Esophagus (tissue), 2 donors: ENCODE data around the gene EXOC2. TPM values are rescaled to one million over a fixed set of nuclear protein-coding genes. Genes with fewer than 3 reads are reported as not detected.

ENCODE experiments used
- H3K27ac ChIP-seq, 2 donors: one replicate each; pipeline ENCODE4 v1.5.1; 2013; ENCODE audit warnings: low read depth in 2 of 2, mild to moderate bottlenecking in 2 of 2, inconsistent platforms in 1 of 2, low read length in 1 of 2, moderate library complexity in 1 of 2
- H3K27me3 ChIP-seq, 2 donors: one replicate each; pipeline ENCODE4 v1.6.1; 2013; ENCODE audit warnings: low read length in 2 of 2, control low read depth in 1 of 2, mild to moderate bottlenecking in 1 of 2; ENCODE audit not compliant: insufficient read depth in 2 of 2, control insufficient read depth in 1 of 2
- H3K36me3 ChIP-seq, 2 donors: one replicate each; pipeline ENCODE4 v1.6.1; 2013; ENCODE audit warnings: low read length in 1 of 2; ENCODE audit not compliant: control insufficient read depth in 2 of 2, insufficient read depth in 2 of 2
- H3K4me1 ChIP-seq, 2 donors: one replicate each; pipeline ENCODE4 v1.6.1; 2013; ENCODE audit warnings: low read length in 1 of 2; ENCODE audit not compliant: control insufficient read depth in 2 of 2, insufficient read depth in 2 of 2
- H3K4me3 ChIP-seq, 2 donors: one replicate each; pipeline ENCODE4 v1.5.1; 2013; ENCODE audit warnings: low read length in 2 of 2, mild to moderate bottlenecking in 2 of 2, low read depth in 1 of 2, moderate library complexity in 1 of 2
- H3K9me3 ChIP-seq, 2 donors: one replicate each; pipeline ENCODE4 v1.6.1; 2013; ENCODE audit warnings: mild to moderate bottlenecking in 2 of 2, low read depth in 1 of 2, low read length in 1 of 2, moderate library complexity in 1 of 2; ENCODE audit not compliant: control insufficient read depth in 2 of 2, insufficient read depth in 1 of 2
- WGBS, 2 donors: extraction: QIAGEN DNeasy Blood & Tissue Kit; methylation state at CpG; one replicate each; pipeline ENCODE4 v1.1.7; 2013; 5-methylcytosine and 5-hydroxymethylcytosine counted together
- polyA plus RNA-seq, 2 donors: library from polyadenylated mRNA; stranded (reverse); fragments of 200-250 nt; gene quantifications; one replicate each; pipeline ENCODE4 v1.2.3, GENCODE V29; 2013
- donor health status: healthy with polysubstance abuse.
- donor health status: Bipolar disorder and iron deficiency.

EXOC2 gene
- polyA plus RNA-seq, 2 donors, result 5.0 to 9.5 TPM

- H3K36me3 ChIP-seq, result peaks cover 0 to 5% of the 10 kb centered on the region in 2 donors
- H3K4me3 ChIP-seq, result no peak overlapping the region
- H3K27me3 ChIP-seq, result no peaks in the 10 kb centered on the region
- H3K27ac ChIP-seq, result no peak overlapping the region
- 86 to 89% methylated on average over 10 of the region's 10 CpGs for WGBS, 2 donors
- H3K4me1 ChIP-seq, result no peaks in the 10 kb centered on the region
- no peaks in the 10 kb centered on the region for H3K9me3 ChIP-seq
Observed at GRCh38 chr6:505374-505773, 187.6 kb downstream of the EXOC2 start.

GRCh38 chr6:504446-504980 lies 188.4 kb downstream of the EXOC2 start:
- no peaks in the 10 kb centered on the region for H3K27me3 ChIP-seq
- WGBS, 2 donors, result 90 to 92% methylated on average over 8 of the region's 8 CpGs
- H3K9me3 ChIP-seq, result no peaks in the 10 kb centered on the region
- peaks cover 0 to 5% of the 10 kb centered on the region in 2 donors for H3K36me3 ChIP-seq
- no peak overlapping the region for H3K27ac ChIP-seq
- no peak overlapping the region for H3K4me3 ChIP-seq
- no peaks in the 10 kb centered on the region for H3K4me1 ChIP-seq

DNA sequence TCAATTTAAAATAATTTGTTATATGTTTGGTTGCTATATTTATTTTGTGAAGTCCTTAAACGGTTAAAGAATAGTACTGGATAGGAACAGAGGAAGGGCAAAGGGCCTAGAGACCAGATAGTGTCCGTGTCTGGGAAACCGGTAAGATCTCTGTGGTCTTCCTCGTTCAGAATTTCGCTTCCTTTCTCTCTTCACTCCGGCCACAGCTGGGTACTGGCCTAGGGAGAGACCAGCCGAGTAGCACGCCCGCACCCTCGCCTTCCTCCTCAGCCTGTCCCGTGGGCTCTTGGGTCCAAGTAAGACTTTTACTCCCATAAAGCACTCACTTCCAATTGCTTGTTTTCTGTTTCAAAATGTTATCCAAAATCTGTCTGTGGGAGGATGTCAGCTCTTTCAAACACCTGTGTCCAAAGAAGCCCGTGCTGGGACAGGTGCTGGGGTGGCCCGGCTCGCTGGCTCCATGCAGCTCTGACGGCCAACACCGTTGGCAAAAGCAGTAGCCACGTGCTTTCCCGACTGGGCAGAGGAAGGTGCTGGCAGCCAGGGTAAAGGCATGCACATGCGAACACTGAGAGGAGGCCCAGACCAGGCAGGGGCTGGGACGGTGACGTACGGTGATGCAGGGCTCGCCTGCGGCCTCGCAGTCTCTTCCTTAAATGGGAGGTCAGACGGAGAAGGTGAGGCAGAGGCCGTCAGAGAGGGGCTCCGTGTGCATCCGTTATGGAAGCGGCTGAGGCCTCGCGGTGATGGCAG lies 189.2 kb downstream of the EXOC2 start:
- H3K9me3 ChIP-seq, result no peaks in the 10 kb centered on the region
- H3K4me1 ChIP-seq, result no peaks in the 10 kb centered on the region
- H3K36me3 ChIP-seq, result peaks cover 0 to 5% of the 10 kb centered on the region in 2 donors
- no peak overlapping the region for H3K4me3 ChIP-seq
- no peaks in the 10 kb centered on the region for H3K27me3 ChIP-seq
- WGBS, 2 donors, result 91 to 94% methylated on average over 32 of the region's 32 CpGs
- H3K27ac ChIP-seq, result no peak overlapping the region

DNA sequence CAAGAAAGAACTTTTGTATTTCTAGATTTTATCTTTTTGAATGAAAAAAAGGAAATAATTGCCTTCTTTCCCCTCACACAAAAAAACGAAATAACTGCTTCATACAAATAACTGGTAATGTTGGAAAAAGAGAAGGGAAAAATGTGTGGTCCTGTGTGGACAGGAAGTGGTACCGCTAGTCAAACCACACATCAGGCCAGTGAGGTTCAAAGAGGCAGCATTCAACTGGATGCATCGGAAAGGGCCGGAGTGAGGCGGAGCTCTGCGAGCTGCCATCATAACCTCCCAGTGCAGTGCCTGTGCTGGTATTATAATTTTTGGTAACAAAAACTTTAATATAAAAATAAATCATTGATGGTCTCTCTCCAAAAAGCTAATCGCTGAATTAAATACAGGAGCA lies 190.2 kb downstream of the EXOC2 start:
- Histone ChIP-seq H3K27me3 (no peaks in the 10 kb centered on the region), H3K36me3 (peaks cover 0 to 5% of the 10 kb centered on the region in 2 donors), H3K4me1 (no peaks in the 10 kb centered on the region), H3K9me3 (no peaks in the 10 kb centered on the region), H3K27ac (no peak overlapping the region), H3K4me3 (no peak overlapping the region)
- WGBS, 2 donors, result 85 to 94% methylated on average over 7 of the region's 7 CpGs

DNA sequence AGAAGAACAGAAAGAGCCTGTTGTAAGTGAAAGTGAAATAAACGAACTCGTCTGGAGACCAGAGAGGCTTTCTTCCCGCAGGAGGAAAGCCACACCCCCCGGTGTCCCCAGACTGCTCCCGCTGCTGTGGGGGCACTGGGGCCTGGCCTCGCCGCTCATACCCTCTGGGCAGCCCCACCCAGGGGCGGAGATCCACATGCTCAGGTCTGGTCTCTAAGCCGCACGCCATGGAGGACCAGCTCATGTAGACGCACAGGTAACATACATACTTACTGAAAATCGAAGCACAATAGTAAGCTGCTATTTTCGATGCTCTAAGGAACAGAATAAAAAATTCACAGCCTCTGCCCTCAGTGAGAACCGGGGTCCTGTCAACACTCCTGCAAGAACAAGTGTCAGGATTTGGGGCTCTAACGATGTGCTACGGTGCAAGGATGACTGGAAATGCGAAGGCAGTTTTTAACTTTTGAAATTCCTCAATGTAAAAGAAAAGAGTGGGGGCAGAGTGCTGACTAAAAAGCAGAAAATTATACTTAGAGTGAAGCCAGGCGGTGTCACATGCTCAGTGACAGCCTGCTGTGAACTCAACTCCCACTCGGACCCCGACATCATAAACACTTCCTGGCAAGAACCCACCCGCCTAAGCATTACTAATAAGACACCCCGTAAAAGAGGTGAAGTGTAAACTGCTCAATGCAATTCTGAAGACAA lies 190.9 kb downstream of the EXOC2 start:
- H3K4me3 ChIP-seq, result peak overlapping the region in 1 of 2 donors; percentile 18
- H3K27ac ChIP-seq, result no peak overlapping the region
- no peaks in the 10 kb centered on the region for H3K4me1 ChIP-seq
- H3K36me3 ChIP-seq, result peaks cover 0 to 5% of the 10 kb centered on the region in 2 donors
- WGBS, 2 donors, result 76 to 77% methylated on average over 22 of the region's 22 CpGs
- no peaks in the 10 kb centered on the region for H3K27me3 ChIP-seq
- H3K9me3 ChIP-seq, result no peaks in the 10 kb centered on the region

- Histone ChIP-seq H3K27ac (no peak overlapping the region), H3K9me3 (no peaks in the 10 kb centered on the region), H3K36me3 (peaks cover 0 to 5% of the 10 kb centered on the region in 2 donors), H3K4me3 (no peak overlapping the region), H3K27me3 (no peaks in the 10 kb centered on the region), H3K4me1 (no peaks in the 10 kb centered on the region)
- 80% methylated on average over 3 of the region's 3 CpGs for WGBS, 2 donors
Observed at GRCh38 chr6:499617-500016, 193.3 kb downstream of the EXOC2 start.

- H3K9me3 ChIP-seq, result no peaks in the 10 kb centered on the region
- WGBS, 2 donors, result 79 to 83% methylated on average over 9 of the region's 9 CpGs
- no peaks in the 10 kb centered on the region for H3K4me1 ChIP-seq
- no peak overlapping the region for H3K4me3 ChIP-seq
- H3K36me3 ChIP-seq, result peaks cover 2 to 3% of the 10 kb centered on the region in 2 donors
- no peak overlapping the region for H3K27ac ChIP-seq
- no peaks in the 10 kb centered on the region for H3K27me3 ChIP-seq
Observed at GRCh38 chr6:498795-499231, 194.1 kb downstream of the EXOC2 start.

DNA sequence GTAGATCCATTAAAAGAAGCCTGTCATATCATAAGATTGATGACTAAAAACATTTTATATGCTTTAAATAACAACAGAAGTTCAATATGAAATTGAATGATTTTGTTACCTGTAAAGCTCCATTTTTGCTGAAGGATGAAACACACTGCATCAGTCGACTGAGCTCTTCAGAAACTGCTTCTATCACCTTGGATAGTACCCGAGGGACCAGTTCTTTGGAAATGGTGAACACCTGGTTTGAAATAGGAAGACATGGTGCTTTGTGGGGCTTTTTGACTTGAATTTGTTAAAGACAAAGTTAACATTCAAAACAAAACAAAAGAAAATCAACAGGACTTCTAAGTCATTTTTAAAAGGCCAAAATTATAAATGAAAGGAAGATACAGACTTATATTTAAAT lies 195.7 kb downstream of the EXOC2 start:
- Histone ChIP-seq H3K4me3 (no peak overlapping the region), H3K27ac (no peak overlapping the region), H3K4me1 (no peaks in the 10 kb centered on the region), H3K36me3 (peaks cover 2 to 3% of the 10 kb centered on the region in 2 donors), H3K9me3 (no peaks in the 10 kb centered on the region), H3K27me3 (no peaks in the 10 kb centered on the region)
- 90 to 92% methylated on average over 2 of the region's 2 CpGs for WGBS, 2 donors

- WGBS, 2 donors, result 93 to 94% methylated on average over 5 of the region's 5 CpGs
- Histone ChIP-seq H3K27ac (no peak overlapping the region), H3K36me3 (peaks cover 2 to 6% of the 10 kb centered on the region in 2 donors), H3K4me3 (no peak overlapping the region), H3K27me3 (no peaks in the 10 kb centered on the region), H3K4me1 (no peaks in the 10 kb centered on the region), H3K9me3 (no peaks in the 10 kb centered on the region)
Observed at GRCh38 chr6:496649-497048, 196.3 kb downstream of the EXOC2 start.
